Coronary artery (tissue), 2 donors: ENCODE data around the gene C20orf173.
"Not testable (repeated sequence)": the region's sequence is repeated elsewhere in the genome, so short reads cannot be mapped to it uniquely, and the experiment has no call there.

ENCODE experiments used
- DNase-seq: peaks from one replicate; pipeline ENCODE4 v3.0.0-alpha.2; 2017; ENCODE audit warnings: low spot score
- H3K27ac ChIP-seq, 2 donors: fragments of 200-600 bp; sonication (generic); one replicate each; pipeline ENCODE4 v1.5.1; 2016 to 2019
- H3K4me3 ChIP-seq: fragments of 200-600 bp; sonication (generic); 2 replicates; pipeline ENCODE4 v1.5.1; 2016; ENCODE audit warnings: mild to moderate bottlenecking, moderate library complexity
- TF ChIP-seq, protein P1 (sequence below): fragments of 200-600 bp; sonication (generic); IDR thresholded peaks from one replicate; pipeline ENCODE4 v1.5.1; 2019; ENCODE audit warnings: antibody characterized with exemption

Gene C20orf173

DNA sequence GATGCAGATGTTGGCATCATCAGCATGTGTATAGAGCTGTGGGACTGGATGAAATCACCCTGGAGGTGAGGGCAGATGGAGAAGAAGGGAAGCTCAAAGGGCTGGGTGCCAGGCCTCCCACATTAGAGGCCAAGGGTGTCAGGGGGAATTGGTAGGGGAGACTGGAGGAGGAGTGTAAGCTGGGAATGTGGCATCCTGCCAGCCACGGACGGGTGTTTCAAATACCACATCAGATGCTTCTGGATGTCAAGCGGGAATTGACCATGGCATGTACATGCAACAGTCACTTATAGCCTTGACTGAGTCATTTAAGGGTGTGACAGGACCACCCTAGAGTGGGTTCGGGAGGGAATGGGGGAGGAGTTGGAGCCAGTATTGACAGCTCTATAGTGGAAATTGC is 22.1 kb upstream of the C20orf173 start:
- no peak overlapping the region for H3K27ac ChIP-seq

DNA sequence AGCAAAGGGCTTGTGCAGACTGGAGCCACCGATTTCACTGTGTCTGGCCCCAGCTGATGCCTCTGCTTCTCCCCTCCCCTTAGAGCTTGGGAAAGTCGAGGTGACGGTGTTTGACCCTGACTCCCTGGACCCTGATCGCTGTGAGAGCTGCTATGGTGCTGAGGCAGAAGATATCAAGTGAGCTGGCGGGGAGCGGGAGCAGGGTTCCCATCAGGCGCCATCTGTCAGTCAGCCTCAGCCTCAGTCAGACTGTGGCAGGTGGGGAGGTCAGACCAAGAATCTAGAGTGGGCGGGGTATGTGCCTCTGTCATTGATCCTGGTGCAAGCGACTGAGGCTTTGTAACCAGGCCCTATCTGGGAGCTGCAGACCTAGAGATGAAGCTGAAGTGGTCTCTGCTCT is 17.9 kb upstream of the C20orf173 start:
- Histone ChIP-seq H3K27ac (no peak overlapping the region), H3K4me3 (no peak overlapping the region)
- TF ChIP-seq, protein P1, sequence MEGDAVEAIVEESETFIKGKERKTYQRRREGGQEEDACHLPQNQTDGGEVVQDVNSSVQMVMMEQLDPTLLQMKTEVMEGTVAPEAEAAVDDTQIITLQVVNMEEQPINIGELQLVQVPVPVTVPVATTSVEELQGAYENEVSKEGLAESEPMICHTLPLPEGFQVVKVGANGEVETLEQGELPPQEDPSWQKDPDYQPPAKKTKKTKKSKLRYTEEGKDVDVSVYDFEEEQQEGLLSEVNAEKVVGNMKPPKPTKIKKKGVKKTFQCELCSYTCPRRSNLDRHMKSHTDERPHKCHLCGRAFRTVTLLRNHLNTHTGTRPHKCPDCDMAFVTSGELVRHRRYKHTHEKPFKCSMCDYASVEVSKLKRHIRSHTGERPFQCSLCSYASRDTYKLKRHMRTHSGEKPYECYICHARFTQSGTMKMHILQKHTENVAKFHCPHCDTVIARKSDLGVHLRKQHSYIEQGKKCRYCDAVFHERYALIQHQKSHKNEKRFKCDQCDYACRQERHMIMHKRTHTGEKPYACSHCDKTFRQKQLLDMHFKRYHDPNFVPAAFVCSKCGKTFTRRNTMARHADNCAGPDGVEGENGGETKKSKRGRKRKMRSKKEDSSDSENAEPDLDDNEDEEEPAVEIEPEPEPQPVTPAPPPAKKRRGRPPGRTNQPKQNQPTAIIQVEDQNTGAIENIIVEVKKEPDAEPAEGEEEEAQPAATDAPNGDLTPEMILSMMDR: no peak
- no peak for DNase-seq

More for the DNA sequence above, 22.1 kb upstream of the C20orf173 start:
- no peak for DNase-seq
- H3K4me3 ChIP-seq: no peak overlapping the region
- TF ChIP-seq, protein P1: no peak

DNA sequence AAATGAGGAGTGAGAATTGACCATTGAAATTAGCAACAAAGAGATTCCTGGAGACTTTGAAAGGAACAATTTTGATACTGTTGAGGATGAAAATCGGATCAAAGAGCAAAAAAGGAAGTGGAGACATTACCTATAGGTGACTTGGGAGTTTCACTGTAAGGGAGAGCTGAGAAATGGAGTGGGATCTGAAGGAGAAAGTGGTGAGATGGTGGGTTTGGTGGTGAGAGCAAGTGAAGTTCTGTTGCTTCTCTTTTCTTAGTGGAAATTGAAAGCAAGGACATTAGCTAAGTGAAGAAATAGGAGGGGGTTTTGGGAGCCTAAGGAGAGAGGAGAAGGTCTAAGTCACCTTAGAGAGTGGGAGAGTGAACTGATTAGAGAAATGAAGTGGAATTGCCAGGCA is 16.7 kb upstream of the C20orf173 start:
- no peak overlapping the region for H3K27ac ChIP-seq
- TF ChIP-seq, protein P1: no peak
- DNase-seq: no peak
- H3K4me3 ChIP-seq: no peak overlapping the region

DNA sequence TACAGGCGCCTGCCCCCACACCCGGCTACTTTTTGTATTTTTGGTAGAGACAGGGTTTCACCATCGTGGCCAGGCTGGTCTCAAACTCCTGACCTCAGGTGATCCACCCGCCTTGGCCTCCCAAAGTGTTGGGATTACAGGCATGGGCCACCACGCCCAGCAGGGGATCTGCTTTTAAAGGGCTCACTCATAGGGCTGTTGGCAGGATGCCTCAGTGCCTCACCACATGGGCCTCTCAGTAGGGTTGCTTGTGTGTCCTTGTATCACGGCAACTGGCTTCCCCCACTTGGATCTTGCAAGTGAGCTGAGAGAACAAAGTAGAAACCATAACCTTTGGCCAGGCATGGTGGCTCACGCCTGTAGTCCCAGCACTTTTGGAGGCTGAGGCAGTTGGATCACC is 15.5 kb upstream of the C20orf173 start:
- DNase-seq, H3K27ac ChIP-seq, H3K4me3 ChIP-seq: not testable (repeated sequence)

DNA sequence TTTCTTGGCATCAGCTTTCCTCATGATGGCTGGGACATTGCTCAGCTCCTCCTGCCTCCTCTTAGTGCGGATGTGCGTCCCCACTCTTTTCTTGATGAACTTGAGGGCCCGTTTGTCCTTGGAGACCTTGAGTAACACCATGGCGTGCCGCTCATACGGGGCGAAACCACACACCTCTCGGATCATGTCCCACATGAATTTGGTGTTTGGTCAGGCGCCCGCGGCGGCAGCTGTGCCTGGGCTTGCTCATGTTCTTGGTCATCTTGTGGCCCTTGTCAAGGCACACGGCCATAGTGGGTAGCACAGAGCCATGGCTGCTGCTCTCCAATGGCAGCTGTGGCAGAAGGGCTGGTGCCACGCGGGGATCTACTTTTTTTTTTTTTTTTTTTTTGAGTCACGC is 15.0 kb upstream of the C20orf173 start:
- Histone ChIP-seq H3K27ac (no peak overlapping the region), H3K4me3 (no peak overlapping the region)
- TF ChIP-seq, protein P1: no peak
- DNase-seq: no peak

DNA sequence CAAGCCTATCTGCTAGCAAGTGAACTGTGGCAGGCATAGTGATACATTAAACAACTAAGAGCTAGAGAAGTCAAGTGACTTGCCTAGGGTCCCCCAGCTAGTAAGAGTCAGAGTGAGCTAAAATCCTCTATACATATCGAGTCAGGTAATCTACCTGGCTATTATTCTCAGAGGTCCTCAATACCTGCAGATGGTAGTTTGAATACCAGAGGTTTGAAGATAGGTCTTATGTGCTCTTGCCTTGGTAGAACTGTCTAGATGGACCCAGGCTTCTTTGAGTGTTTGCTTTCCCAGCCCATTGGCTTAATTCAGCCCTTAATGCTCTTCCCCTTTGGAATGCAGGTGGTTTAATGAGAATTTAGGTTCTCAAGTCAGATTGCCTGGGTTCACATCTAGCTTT is 13.5 kb upstream of the C20orf173 start:
- TF ChIP-seq, protein P1: no peak
- no peak for DNase-seq
- H3K4me3 ChIP-seq: no peak overlapping the region
- H3K27ac ChIP-seq: no peak overlapping the region

DNA sequence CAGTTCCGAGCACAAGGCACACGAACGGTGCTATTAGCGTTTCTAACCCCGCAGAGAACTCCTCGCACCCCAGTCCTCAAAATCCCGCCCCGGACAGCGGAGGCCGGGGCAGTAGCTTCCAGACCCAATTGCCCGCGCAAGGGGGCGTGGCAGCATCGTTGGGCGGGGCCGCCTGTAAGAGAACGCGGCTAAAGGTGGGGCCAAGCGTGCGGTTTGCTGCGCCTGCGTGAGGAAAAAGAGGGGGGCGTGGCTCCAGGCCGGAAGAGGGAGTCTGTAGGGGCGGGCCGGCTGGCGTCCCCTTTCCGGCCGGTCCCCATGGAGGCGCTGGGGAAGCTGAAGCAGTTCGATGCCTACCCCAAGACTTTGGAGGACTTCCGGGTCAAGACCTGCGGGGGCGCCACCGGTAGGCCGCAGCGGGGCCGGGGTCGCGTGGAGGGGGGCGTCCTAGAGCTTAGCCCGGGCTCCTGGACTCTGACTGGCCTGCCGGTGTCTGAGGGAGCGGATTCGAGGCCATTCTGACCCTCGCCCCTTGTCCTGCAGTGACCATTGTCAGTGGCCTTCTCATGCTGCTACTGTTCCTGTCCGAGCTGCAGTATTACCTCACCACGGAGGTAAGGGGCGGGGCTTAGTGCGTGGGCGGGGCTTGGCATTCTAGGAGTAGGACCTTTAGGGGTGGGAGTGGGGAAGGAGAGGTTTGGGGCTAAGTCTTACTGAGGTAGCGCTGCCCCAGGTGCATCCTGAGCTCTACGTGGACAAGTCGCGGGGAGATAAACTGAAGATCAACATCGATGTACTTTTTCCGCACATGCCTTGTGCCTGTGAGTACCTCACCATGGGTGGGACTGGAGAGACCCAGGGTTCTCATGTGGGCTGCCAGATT is 12.6 kb upstream of the C20orf173 start, which contains the start of gene ERGIC3:
Gene ERGIC3 (plus strand): TSS at position 296 of the 880 bp plus-strand sequence. CDS start 20 bp downstream, at position 316.
- Histone ChIP-seq H3K27ac (peak within 1 kb of the TSS; percentile 50 to 87), H3K4me3 (peak within 1 kb of the TSS; percentile 92)
- TF ChIP-seq, protein P1: no peak
- DNase-seq: peak; percentile 97
